GM19035 (cell line): ENCODE measurements around the gene CPT1B.
"Not testable (repeated sequence)": the region's sequence is repeated elsewhere in the genome, so short reads cannot be mapped to it uniquely, and the experiment has no call there.

Source experiments
- ATAC-seq: cut with Tn5 transposase; IDR thresholded peaks from one replicate; pipeline ENCODE4 v1.9.1; 2021; ENCODE audit not compliant: unreplicated experiment

Gene CPT1B

GRCh38 chr22:50577987-50578775 lies at the start of gene CPT1B:
CPT1B (minus strand) TSS chr22:50578427; CDS start chr22:50577915, 512 bp downstream.
- no peak for ATAC-seq

GRCh38 chr22:50626850-50627641 lies 48.8 kb upstream of the CPT1B start:
- ATAC-seq, result no peak

GRCh38 chr22:50626314-50626849 lies 48.2 kb upstream of the CPT1B start:
- ATAC-seq, result no peak

GRCh38 chr22:50625568-50626313 lies 47.5 kb upstream of the CPT1B start:
- ATAC-seq, result no peak

GRCh38 chr22:50625131-50625567 lies 46.9 kb upstream of the CPT1B start:
- no peak for ATAC-seq

DNA sequence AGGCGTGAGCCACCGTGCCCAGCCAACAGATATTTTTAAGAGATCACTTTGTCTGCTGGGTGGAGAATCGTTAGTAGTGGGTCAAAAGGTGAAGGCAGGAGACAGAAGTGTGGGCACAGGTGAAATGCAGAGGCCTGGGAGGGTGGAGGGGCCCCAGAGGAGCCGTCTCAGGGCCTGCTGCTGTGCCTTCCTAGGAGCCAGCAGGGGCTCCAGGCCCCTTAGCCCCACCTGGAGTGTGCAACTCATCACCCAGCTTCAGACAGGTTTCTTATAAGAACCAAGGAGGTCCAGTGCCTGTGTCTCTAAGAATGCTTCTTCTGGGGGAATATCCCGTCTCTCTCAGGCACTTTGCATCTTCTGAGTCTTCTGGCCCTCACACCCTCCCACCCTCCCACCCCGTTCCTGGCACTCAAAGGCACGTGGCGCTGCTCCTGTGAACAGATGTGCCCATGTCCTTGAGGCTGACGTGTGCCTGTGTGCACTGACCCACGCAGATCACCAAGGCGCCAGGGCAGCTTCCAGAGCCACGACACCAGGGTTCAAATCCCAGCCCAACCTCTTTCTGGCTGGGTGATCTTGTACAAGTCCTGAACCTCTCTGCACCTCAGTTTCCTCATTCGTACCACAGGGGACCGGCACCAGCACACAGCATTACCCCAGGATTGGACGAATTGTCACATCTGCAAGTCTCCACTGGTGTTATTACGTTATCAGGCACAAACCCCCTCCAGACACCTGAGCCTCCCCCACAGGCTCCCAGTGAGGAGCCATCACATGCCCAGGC lies 46.3 kb upstream of the CPT1B start:
- no peak for ATAC-seq

- no peak for ATAC-seq
These were observed 44.6 kb upstream of the CPT1B start for GRCh38 chr22:50622723-50623327.

- ATAC-seq, result no peak
These were observed 43.9 kb upstream of the CPT1B start for GRCh38 chr22:50621948-50622722.

GRCh38 chr22:50621356-50621880 lies 43.2 kb upstream of the CPT1B start:
- peak; percentile 27 for ATAC-seq

DNA sequence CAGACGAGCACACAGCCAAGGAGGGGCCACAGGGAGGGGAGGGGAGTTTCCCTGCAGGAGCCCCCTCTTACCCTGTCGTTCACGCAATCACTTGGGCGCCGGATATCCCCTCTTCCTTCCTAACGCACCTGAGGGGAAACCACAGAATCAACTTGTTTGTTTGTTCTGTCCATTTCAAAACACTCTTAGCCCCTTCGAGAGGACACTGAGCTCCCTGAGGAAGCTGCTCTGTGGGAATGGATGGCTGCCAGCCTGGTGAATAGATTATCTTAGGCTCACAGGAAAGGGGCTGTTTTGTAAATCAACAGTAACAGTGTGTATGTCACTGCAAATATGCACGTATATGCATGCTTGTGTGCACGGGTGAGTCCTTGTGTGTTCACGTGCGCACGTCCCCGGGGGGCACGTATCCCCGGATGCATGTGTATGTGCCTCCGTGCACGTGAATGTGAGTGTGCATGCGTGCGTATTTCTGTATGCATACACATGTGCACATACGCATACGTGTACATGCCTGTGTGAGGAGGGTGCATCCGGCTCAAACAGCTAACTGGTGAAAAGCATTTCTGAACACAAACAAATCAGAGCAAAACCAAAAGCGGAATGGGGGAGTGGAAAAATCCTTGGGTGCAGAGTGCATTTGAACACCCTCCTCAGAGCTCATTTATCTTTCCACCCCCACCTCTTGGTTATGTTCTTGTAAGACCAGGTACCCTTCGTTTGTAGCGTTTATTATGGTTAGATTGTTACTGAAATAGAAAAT lies 42.5 kb upstream of the CPT1B start:
- peak; percentile 69 for ATAC-seq

- ATAC-seq, result not testable (repeated sequence)
These were observed 36.1 kb upstream of the CPT1B start for GRCh38 chr22:50614296-50614695.

GRCh38 chr22:50613291-50613981 lies 35.2 kb upstream of the CPT1B start:
- ATAC-seq, result no peak

GRCh38 chr22:50612528-50613221 lies 34.4 kb upstream of the CPT1B start:
- no peak for ATAC-seq

DNA sequence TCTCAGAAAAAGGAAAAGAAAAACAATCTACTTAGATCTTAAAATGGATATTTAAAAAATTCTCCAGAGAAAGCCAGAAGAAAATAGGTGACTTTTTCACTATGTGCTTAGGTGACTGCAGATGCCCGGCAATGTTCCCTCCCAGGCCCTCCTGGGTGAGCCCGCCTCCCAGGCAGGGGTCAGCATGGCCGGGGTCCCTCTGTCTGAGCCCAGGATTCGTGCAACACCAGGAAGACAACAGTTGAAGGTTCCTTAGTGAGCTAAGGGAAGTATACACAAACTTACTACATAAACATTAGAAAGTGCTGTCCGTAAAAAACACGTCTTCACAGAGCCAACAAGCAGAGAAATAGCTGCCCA lies 33.9 kb upstream of the CPT1B start:
- no peak for ATAC-seq

GRCh38 chr22:50611341-50612060 lies 33.3 kb upstream of the CPT1B start:
- ATAC-seq, result no peak

- no peak for ATAC-seq
These were observed 32.4 kb upstream of the CPT1B start for GRCh38 chr22:50610581-50610980.
